Measurements from ENCODE around the gene PPP1R2. TPM values are rescaled to one million over a fixed set of nuclear protein-coding genes. Genes with fewer than 3 reads are reported as not detected.
A peak's percentile ranks its signal among the peaks of the same experiment; 100 is the strongest.

PPP1R2 gene
- total and polyA plus RNA-seq, 2 of the 13 experiments (the other 11 are each of a cell fraction or from before 2014, with no cell fraction given), result 36.5 to 86.5 TPM

DNA sequence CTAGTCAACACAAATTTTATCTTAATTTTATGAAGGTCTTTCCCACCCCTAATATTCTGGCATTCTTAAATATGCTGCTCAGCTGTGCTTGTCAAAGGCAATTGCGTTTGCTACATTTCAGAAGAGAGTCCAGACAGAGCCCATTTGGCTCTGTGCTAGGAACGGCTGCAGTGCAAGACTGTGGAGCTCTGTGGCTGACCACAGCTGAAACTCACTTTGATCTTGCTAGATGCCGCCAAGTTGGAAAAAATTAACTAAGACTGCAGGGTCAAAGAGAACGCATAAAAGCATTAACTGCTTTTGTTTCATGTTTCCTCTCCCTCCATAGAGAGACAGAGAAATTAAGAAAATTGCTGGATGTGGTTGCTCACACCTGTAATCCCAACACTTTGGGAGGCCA lies 7.6 kb upstream of the PPP1R2 start (continued):
- TF ChIP-seq ZNF629 (CRISPR knock-in tag; conservative IDR thresholded peaks at IDR 0.05) (no peak), ZFP41 (CRISPR knock-in tag; IDR thresholded peaks at IDR 0.05; ENCODE audit: borderline replicate concordance) (no peak), ATF7-NPFF (CRISPR knock-in tag; IDR thresholded peaks at IDR 0.05; ENCODE audit: low read depth) (no peak), ZNF615 (CRISPR knock-in tag; IDR thresholded peaks at IDR 0.05; ENCODE audit: borderline replicate concordance) (no peak), HNRNPH1 (optimal IDR thresholded peaks at IDR 0.05; ENCODE audit: low read depth, low read length) (no peak), ZNF891 (CRISPR knock-in tag; IDR thresholded peaks at IDR 0.05) (no peak), NFYC (CRISPR knock-in tag; IDR thresholded peaks at IDR 0.05) (no peak), MTA1 (CRISPR knock-in tag; IDR thresholded peaks at IDR 0.05; ENCODE audit: borderline replicate concordance) (no peak), ARNT (IDR thresholded peaks at IDR 0.05) (no peak), ZC3H4 (CRISPR knock-in tag; IDR thresholded peaks at IDR 0.05; ENCODE audit: borderline replicate concordance) (no peak), TEAD3 (CRISPR knock-in tag; optimal IDR thresholded peaks at IDR 0.05; ENCODE audit: borderline replicate concordance) (peak; percentile 37), SCMH1 (CRISPR knock-in tag; IDR thresholded peaks at IDR 0.05; ENCODE audit: borderline replicate concordance) (no peak), SALL1 (CRISPR knock-in tag; IDR thresholded peaks at IDR 0.05) (peak; percentile 23; the same call in 1 of the 2 replicates), ZNF570 (CRISPR knock-in tag; IDR thresholded peaks at IDR 0.05; ENCODE audit: borderline replicate concordance) (no peak), ZNF567 (CRISPR knock-in tag; IDR thresholded peaks at IDR 0.05; ENCODE audit: borderline replicate concordance) (no peak)
- TF ChIP-seq, protein P1, sequence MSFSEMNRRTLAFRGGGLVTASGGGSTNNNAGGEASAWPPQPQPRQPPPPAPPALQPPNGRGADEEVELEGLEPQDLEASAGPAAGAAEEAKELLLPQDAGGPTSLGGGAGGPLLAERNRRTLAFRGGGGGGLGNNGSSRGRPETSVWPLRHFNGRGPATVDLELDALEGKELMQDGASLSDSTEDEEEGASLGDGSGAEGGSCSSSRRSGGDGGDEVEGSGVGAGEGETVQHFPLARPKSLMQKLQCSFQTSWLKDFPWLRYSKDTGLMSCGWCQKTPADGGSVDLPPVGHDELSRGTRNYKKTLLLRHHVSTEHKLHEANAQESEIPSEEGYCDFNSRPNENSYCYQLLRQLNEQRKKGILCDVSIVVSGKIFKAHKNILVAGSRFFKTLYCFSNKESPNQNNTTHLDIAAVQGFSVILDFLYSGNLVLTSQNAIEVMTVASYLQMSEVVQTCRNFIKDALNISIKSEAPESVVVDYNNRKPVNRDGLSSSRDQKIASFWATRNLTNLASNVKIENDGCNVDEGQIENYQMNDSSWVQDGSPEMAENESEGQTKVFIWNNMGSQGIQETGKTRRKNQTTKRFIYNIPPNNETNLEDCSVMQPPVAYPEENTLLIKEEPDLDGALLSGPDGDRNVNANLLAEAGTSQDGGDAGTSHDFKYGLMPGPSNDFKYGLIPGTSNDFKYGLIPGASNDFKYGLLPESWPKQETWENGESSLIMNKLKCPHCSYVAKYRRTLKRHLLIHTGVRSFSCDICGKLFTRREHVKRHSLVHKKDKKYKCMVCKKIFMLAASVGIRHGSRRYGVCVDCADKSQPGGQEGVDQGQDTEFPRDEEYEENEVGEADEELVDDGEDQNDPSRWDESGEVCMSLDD (CRISPR knock-in tag; IDR thresholded peaks at IDR 0.05; ENCODE audit: borderline replicate concordance), result no peak
- TF ChIP-seq, protein P2, sequence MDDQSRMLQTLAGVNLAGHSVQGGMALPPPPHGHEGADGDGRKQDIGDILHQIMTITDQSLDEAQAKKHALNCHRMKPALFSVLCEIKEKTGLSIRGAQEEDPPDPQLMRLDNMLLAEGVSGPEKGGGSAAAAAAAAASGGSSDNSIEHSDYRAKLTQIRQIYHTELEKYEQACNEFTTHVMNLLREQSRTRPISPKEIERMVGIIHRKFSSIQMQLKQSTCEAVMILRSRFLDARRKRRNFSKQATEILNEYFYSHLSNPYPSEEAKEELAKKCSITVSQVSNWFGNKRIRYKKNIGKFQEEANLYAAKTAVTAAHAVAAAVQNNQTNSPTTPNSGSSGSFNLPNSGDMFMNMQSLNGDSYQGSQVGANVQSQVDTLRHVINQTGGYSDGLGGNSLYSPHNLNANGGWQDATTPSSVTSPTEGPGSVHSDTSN (CRISPR knock-in tag; IDR thresholded peaks at IDR 0.05; ENCODE audit: borderline replicate concordance), result no peak
- TF ChIP-seq, protein P3, sequence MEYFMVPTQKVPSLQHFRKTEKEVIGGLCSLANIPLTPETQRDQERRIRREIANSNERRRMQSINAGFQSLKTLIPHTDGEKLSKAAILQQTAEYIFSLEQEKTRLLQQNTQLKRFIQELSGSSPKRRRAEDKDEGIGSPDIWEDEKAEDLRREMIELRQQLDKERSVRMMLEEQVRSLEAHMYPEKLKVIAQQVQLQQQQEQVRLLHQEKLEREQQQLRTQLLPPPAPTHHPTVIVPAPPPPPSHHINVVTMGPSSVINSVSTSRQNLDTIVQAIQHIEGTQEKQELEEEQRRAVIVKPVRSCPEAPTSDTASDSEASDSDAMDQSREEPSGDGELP (IDR thresholded peaks at IDR 0.05; ENCODE audit: borderline replicate concordance, low read depth), result peak; percentile 85
- TF ChIP-seq, protein P4, sequence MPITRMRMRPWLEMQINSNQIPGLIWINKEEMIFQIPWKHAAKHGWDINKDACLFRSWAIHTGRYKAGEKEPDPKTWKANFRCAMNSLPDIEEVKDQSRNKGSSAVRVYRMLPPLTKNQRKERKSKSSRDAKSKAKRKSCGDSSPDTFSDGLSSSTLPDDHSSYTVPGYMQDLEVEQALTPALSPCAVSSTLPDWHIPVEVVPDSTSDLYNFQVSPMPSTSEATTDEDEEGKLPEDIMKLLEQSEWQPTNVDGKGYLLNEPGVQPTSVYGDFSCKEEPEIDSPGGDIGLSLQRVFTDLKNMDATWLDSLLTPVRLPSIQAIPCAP (CRISPR knock-in tag; IDR thresholded peaks at IDR 0.05; ENCODE audit: low read depth), result no peak
- TF ChIP-seq, protein P5, sequence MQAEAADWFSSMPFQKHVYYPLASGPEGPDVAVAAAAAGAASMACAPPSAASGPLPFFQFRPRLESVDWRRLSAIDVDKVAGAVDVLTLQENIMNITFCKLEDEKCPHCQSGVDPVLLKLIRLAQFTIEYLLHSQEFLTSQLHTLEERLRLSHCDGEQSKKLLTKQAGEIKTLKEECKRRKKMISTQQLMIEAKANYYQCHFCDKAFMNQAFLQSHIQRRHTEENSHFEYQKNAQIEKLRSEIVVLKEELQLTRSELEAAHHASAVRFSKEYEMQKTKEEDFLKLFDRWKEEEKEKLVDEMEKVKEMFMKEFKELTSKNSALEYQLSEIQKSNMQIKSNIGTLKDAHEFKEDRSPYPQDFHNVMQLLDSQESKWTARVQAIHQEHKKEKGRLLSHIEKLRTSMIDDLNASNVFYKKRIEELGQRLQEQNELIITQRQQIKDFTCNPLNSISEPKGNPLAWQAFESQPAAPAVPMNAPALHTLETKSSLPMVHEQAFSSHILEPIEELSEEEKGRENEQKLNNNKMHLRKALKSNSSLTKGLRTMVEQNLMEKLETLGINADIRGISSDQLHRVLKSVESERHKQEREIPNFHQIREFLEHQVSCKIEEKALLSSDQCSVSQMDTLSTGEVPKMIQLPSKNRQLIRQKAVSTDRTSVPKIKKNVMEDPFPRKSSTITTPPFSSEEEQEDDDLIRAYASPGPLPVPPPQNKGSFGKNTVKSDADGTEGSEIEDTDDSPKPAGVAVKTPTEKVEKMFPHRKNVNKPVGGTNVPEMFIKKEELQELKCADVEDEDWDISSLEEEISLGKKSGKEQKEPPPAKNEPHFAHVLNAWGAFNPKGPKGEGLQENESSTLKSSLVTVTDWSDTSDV (CRISPR knock-in tag; IDR thresholded peaks at IDR 0.05), result no peak
- TF ChIP-seq, protein P6, sequence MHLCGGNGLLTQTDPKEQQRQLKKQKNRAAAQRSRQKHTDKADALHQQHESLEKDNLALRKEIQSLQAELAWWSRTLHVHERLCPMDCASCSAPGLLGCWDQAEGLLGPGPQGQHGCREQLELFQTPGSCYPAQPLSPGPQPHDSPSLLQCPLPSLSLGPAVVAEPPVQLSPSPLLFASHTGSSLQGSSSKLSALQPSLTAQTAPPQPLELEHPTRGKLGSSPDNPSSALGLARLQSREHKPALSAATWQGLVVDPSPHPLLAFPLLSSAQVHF (CRISPR knock-in tag; IDR thresholded peaks at IDR 0.05), result no peak
